NCI-H460 (cell line): ENCODE measurements around the gene DRGX. TPM values are rescaled to one million over a fixed set of nuclear protein-coding genes. Genes with fewer than 3 reads are reported as not detected.

ENCODE experiments used
- DNase-seq: peaks from one replicate; pipeline ENCODE4 v3.0.0-alpha.2; 2016; ENCODE audit warnings: low read depth; ENCODE audit errors: extremely low read depth
- total RNA-seq: library from RNA; depleted of rRNA; stranded (reverse); fragments of >200 nt; shearing (Covaris generic); gene quantifications from 2 replicates; pipeline ENCODE4 v1.2.3, GENCODE V29; 2014; rRNA removed

DRGX gene
- total RNA-seq, 1 experiment from 2014 or later = not detected

GRCh38 chr10:49323896-49324270 is 72.0 kb downstream of the DRGX start:
- no peak for DNase-seq

GRCh38 chr10:49323171-49323895 is 72.6 kb downstream of the DRGX start:
- no peak for DNase-seq

GRCh38 chr10:49322371-49323170 is 73.3 kb downstream of the DRGX start:
- no peak for DNase-seq

GRCh38 chr10:49321021-49321420 is 74.9 kb downstream of the DRGX start:
- no peak for DNase-seq

GRCh38 chr10:49320191-49320590 is 75.7 kb downstream of the DRGX start:
- no peak for DNase-seq

DNA sequence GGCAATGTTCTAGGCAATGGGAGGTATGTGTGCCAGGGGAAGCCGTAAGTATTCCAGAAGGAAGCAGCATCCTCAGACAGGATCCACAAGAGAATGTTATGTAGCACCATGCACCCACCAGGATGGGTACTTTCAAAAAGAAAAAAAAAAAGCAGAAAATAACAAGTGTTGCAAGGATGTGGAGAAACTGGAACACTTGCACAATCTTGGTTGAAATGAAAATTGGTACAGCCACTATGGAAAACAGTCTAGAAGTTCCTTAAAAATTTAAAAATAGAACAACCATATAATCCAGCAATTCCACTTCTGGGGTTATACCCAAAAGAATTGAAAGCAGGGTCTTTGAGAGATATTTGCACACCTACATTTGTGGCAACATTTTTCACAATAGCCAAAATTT is 76.7 kb downstream of the DRGX start:
- no peak for DNase-seq

DNA sequence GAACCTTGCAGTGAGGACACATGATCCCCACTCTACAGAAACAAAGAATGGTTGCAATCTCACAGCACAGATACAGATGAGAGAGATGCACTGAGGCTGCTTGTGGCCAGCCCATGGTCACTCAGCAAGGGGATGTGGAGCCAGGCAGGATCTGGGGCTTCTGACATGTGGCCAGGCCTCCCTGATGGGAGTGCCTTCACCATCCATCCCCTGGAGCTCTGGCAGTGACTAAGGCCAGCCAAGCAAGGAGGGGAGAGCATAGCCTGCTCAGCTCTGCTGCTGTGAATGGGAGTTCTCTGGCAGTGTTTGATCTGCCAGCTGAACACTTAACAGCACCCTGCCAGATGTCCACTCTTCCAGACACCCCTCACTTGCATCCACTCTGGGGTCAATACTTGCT is 77.1 kb downstream of the DRGX start:
- DNase-seq = no peak

- DNase-seq = no peak
These were observed 77.9 kb downstream of the DRGX start for GRCh38 chr10:49318028-49318427.

GRCh38 chr10:49314806-49315205 is 81.1 kb downstream of the DRGX start:
- DNase-seq = no peak

Other genes starting within 250 kb of the DRGX start
- not detected in 2 replicates for gene TMEM273, start 207.7 kb downstream of the DRGX start, total RNA-seq
- not detected in 2 replicates for gene C10orf71, start 96.9 kb downstream of the DRGX start, total RNA-seq
- 7.9 and 10.3 TPM in 2 replicates for gene ERCC6, start 143.0 kb upstream of the DRGX start, total RNA-seq
- not detected in 2 replicates for gene SLC18A3, start 214.2 kb upstream of the DRGX start, total RNA-seq
- not detected in 2 replicates for gene CHAT, start 217.9 kb upstream of the DRGX start, total RNA-seq